Measurements from ENCODE around the gene BCL11B. TPM values are rescaled to one million over a fixed set of nuclear protein-coding genes. Genes with fewer than 3 reads are reported as not detected.

Gene BCL11B
- total RNA-seq, 1 donor = not detected

GRCh38 chr14:99234355-99234754 lies 37.6 kb downstream of the BCL11B start:
- no peak overlapping the region for H3K4me3 ChIP-seq (ENCODE audit: low read depth, low read length)
- TF ChIP-seq CTCF (IDR thresholded peaks at IDR 0.05; ENCODE audit: insufficient read depth, low read depth, low read length) = no peak
- no peak for DNase-seq (ENCODE audit: low read depth)

- TF ChIP-seq CTCF (IDR thresholded peaks at IDR 0.05; ENCODE audit: insufficient read depth, low read depth, low read length) = no peak
Observed at GRCh38 chr14:99233222-99234035, 38.6 kb downstream of the BCL11B start.

GRCh38 chr14:99232714-99233214 lies 39.2 kb downstream of the BCL11B start:
- no peak overlapping the region for H3K4me3 ChIP-seq (ENCODE audit: low read depth, low read length)
- no peak for DNase-seq (ENCODE audit: low read depth)
- no peak for TF ChIP-seq CTCF (IDR thresholded peaks at IDR 0.05; ENCODE audit: insufficient read depth, low read depth, low read length)

More at GRCh38 chr14:99233222-99234035, 38.6 kb downstream of the BCL11B start:
- no peak overlapping the region for H3K4me3 ChIP-seq (ENCODE audit: low read depth, low read length)
- DNase-seq (ENCODE audit: low read depth) = no peak

GRCh38 chr14:99231850-99232713 lies 39.9 kb downstream of the BCL11B start:
- H3K4me3 ChIP-seq (ENCODE audit: low read depth, low read length) = no peak overlapping the region
- DNase-seq (ENCODE audit: low read depth) = no peak

GRCh38 chr14:99231161-99231849 lies 40.7 kb downstream of the BCL11B start:
- no peak for TF ChIP-seq CTCF (IDR thresholded peaks at IDR 0.05; ENCODE audit: insufficient read depth, low read depth, low read length)
- no peak for DNase-seq (ENCODE audit: low read depth)
- H3K4me3 ChIP-seq (ENCODE audit: low read depth, low read length) = no peak overlapping the region

More at GRCh38 chr14:99231850-99232713, 39.9 kb downstream of the BCL11B start:
- TF ChIP-seq CTCF (IDR thresholded peaks at IDR 0.05; ENCODE audit: insufficient read depth, low read depth, low read length) = no peak
